HepG2 (cell line): Measurements from ENCODE around the gene PLET1. TPM values are rescaled to one million over a fixed set of nuclear protein-coding genes. Genes with fewer than 3 reads are reported as not detected.

Experiments
- ATAC-seq: fragments of 200-7000 bp; cut with Tn5 transposase; 3 replicates; pipeline ENCODE4 v1.9.1; 2020; ENCODE audit warnings: mild to moderate bottlenecking, moderate library complexity
- BruUV-seq: library from RNA; stranded (reverse); fragments of 400-500 nt; replicated peaks from 2 replicates; lab custom pipeline; 2021; lab: Mats Ljungman, UMichigan
- CTCF ChIA-PET: fragments of 300-600 bp; formaldehyde crosslinking; extraction: SDS; loops from one replicate; lab custom pipeline; 2021; ENCODE audit warnings: low total read pairs, inconsistent platforms, low intra/inter-chr PET ratio; lab: Yijun Ruan, JAX
- POLR2A ChIA-PET: fragments of 350-600 bp; sonication (Branson Sonifier 250); formaldehyde crosslinking; loops from one replicate; lab custom pipeline; 2020; ENCODE audit warnings: antibody characterized with exemption, inconsistent platforms; lab: Yijun Ruan, JAX
- DNase-seq: peaks from one replicate; pipeline ENCODE4 v3.0.0-alpha.2; 2015; ENCODE audit warnings: low spot score
- FAIRE-seq: peaks from 3 replicates; lab custom pipeline; 2011; peaks lifted over from hg19 to GRCh38; lab: Jason Lieb, UNC
- H2AFZ ChIP-seq: one replicate; pipeline ENCODE4 v1.6.1; 2011; ENCODE audit warnings: low read length, inconsistent platforms
- H3K27ac ChIP-seq: fragments of 300-600 bp; 3 replicates; pipeline ENCODE4 v1.8.0; 2011; ENCODE audit warnings: mixed run types, mild to moderate bottlenecking, mixed read lengths, low read length, inconsistent platforms; ENCODE audit not compliant: insufficient read depth; ENCODE audit errors: extremely low read length
- H3K27me3 ChIP-seq, 2 experiments: fragments of 200-600 bp in 1 of 2; 2 replicates in 1 of 2; 3 replicates in 1 of 2; pipeline versions ENCODE4 v1.6.0 to v1.8.0; 2011; ENCODE audit warnings: low read length in 2 of 2, mild to moderate bottlenecking in 2 of 2, moderate library complexity in 2 of 2, inconsistent platforms in 1 of 2; ENCODE audit not compliant: insufficient read depth in 2 of 2, control insufficient read depth in 1 of 2
- H3K36me3 ChIP-seq, 2 experiments: fragments of 200-600 bp in 1 of 2; replicated peaks in 1 of 2; 2 replicates in 1 of 2; 3 replicates in 1 of 2; pipeline versions ENCODE4 v1.5.1 to v1.8.0; 2011; ENCODE audit warnings: low read length in 2 of 2, inconsistent platforms in 1 of 2; ENCODE audit not compliant: insufficient read depth in 2 of 2, control insufficient read depth in 1 of 2
- H3K4me1 ChIP-seq: 2 replicates; pipeline ENCODE4 v1.5.1; 2012; ENCODE audit warnings: low read length, inconsistent platforms; ENCODE audit not compliant: insufficient read depth
- H3K4me2 ChIP-seq: 2 replicates; pipeline ENCODE4 v1.6.0; 2011; ENCODE audit warnings: low read depth, low read length, inconsistent platforms
- H3K4me3 ChIP-seq, 3 experiments: fragments of 200-600 bp in 1 of 3; sonication (generic), shearing (Covaris generic) in 1 of 3; replicated peaks in 1 of 3; 2 replicates each; pipeline ENCODE4 v1.5.1; 2011 to 2016; ENCODE audit warnings: low read length in 3 of 3, inconsistent platforms in 2 of 3, low read depth in 2 of 3, mild to moderate bottlenecking in 2 of 3, control low read depth in 1 of 3, mixed read lengths in 1 of 3; ENCODE audit not compliant: insufficient read depth in 1 of 3
- H3K79me2 ChIP-seq: one replicate; pipeline ENCODE4 v1.6.1; 2011; ENCODE audit warnings: low read length, inconsistent platforms; ENCODE audit not compliant: insufficient read depth
- H3K9ac ChIP-seq: 2 replicates; pipeline ENCODE4 v1.6.0; 2011; ENCODE audit warnings: mild to moderate bottlenecking, low read depth, low read length, inconsistent platforms; ENCODE audit not compliant: insufficient read depth
- H3K9me3 ChIP-seq: 2 replicates; pipeline ENCODE4 v1.5.1; 2012; ENCODE audit warnings: mild to moderate bottlenecking, low read length
- H4K20me1 ChIP-seq: 2 replicates; pipeline ENCODE4 v1.6.0; 2011; ENCODE audit warnings: inconsistent platforms, mild to moderate bottlenecking, low read length, moderate library complexity; ENCODE audit not compliant: insufficient read depth
- ADNP ChIP-seq: sonication (generic); formaldehyde crosslinking; IDR thresholded peaks from 2 replicates; pipeline ENCODE4 v1.4.0; 2020; ENCODE audit warnings: missing genetic modification reagents
- BCL6 ChIP-seq: IDR thresholded peaks from 2 replicates; pipeline ENCODE4 v1.6.1; 2016; ENCODE audit warnings: missing genetic modification reagents, missing compliant biosample characterization
- FOXA1 ChIP-seq, 2 experiments: fragments of 450-650 bp in 1 of 2; sonication (generic) in 1 of 2; formaldehyde crosslinking in 1 of 2; IDR thresholded peaks; 2 replicates each; pipeline versions ENCODE4 v1.4.0 to v1.6.1; 2016 to 2020; ENCODE audit warnings: missing genetic modification reagents in 1 of 2
- FOXM1 ChIP-seq: sonication (generic); formaldehyde crosslinking; IDR thresholded peaks from 2 replicates; pipeline ENCODE4 v1.5.0; 2020; ENCODE audit warnings: missing genetic modification reagents
- FOXO4 ChIP-seq: sonication (generic); formaldehyde crosslinking; conservative IDR thresholded peaks from 2 replicates; pipeline ENCODE4 v1.8.1; 2023; ENCODE audit warnings: missing genetic modification reagents
- GATAD1 ChIP-seq: IDR thresholded peaks from 2 replicates; pipeline ENCODE4 v1.6.1; 2016; ENCODE audit warnings: missing genetic modification reagents, missing compliant biosample characterization
- HIVEP1 ChIP-seq: sonication (generic); formaldehyde crosslinking; IDR thresholded peaks from 2 replicates; pipeline ENCODE4 v1.4.0; 2020; ENCODE audit warnings: mild to moderate bottlenecking, missing genetic modification reagents
- HMG20B ChIP-seq: conservative IDR thresholded peaks from 2 replicates; pipeline ENCODE4 v1.6.1; 2016; ENCODE audit warnings: missing genetic modification reagents, missing compliant biosample characterization
- IKZF1 ChIP-seq: fragments of 450-650 bp; IDR thresholded peaks from 2 replicates; pipeline ENCODE4 v1.7.1; 2016
- MLLT10 ChIP-seq: sonication (generic); formaldehyde crosslinking; IDR thresholded peaks from 2 replicates; pipeline ENCODE4 v1.4.0; 2020; ENCODE audit warnings: missing genetic modification reagents
- NR0B2 ChIP-seq: sonication (generic); formaldehyde crosslinking; IDR thresholded peaks from 2 replicates; pipeline ENCODE4 v1.4.0; 2020; ENCODE audit warnings: mild to moderate bottlenecking, missing genetic modification reagents
- RARA ChIP-seq: IDR thresholded peaks from 2 replicates; pipeline ENCODE4 v1.6.1; 2016; ENCODE audit warnings: missing genetic modification reagents, missing compliant biosample characterization
- SATB2 ChIP-seq: sonication (generic); formaldehyde crosslinking; IDR thresholded peaks from 2 replicates; pipeline ENCODE4 v1.5.0; 2020; ENCODE audit warnings: missing genetic modification reagents
- ZNF263 ChIP-seq: sonication (generic); formaldehyde crosslinking; IDR thresholded peaks from 2 replicates; pipeline ENCODE4 v1.4.0; 2020; ENCODE audit warnings: missing genetic modification reagents
- ZNF432 ChIP-seq: sonication (generic); formaldehyde crosslinking; IDR thresholded peaks from 2 replicates; pipeline ENCODE4 v1.5.0; 2020; ENCODE audit warnings: missing genetic modification reagents, mild to moderate bottlenecking, borderline replicate concordance
- ZNF564 ChIP-seq: sonication (generic); formaldehyde crosslinking; IDR thresholded peaks from 2 replicates; pipeline ENCODE4 v1.8.1; 2023; ENCODE audit warnings: mild to moderate bottlenecking, missing genetic modification reagents
- ZNF7 ChIP-seq: IDR thresholded peaks from 2 replicates; pipeline ENCODE4 v1.6.1; 2016; ENCODE audit warnings: missing biosample characterization, missing genetic modification reagents
- WGBS: methylation state at CpG from one replicate; pipeline ENCODE4 v1.1.6; 2017; ENCODE audit warnings: low lambda C conversion rate; 5-methylcytosine and 5-hydroxymethylcytosine counted together
- in situ Hi-C: cut with HindIII; loops from 2 replicates; pipeline ENCODE4 v1.10.0; 2017; ENCODE audit warnings: low pct_unique_long_range_greater_than_20kb; ENCODE audit not compliant: extremely low pct_ligation_motif_present
- intact Hi-C: fragments of 100-400 bp; cut with micrococcal nuclease; formaldehyde crosslinking; loops from one replicate; pipeline ENCODE4 v1.10.0; 2022; ENCODE audit not compliant: unreplicated experiment
- polyA plus RNA-seq, 8 experiments: library from polyadenylated mRNA; depleted of rRNA in 3 of 8; stranded (reverse) in 7 of 8; unstranded in 1 of 8; fragments of >200 nt; fragmentation: Illumina TruSeq in 4 of 8; extraction: Trizol in 4 of 8; gene quantifications; 2 replicates each; pipeline versions ENCODE4 v1.2.1 to v1.2.3, GENCODE V29; 2011 to 2016; ENCODE audit warnings: low read depth in 4 of 8, missing spikeins in 1 of 8, mixed read lengths in 1 of 8; ENCODE audit not compliant: insufficient read depth in 1 of 8
- total RNA-seq, 5 experiments: library from RNA; depleted of rRNA; stranded (reverse); fragments of >200 nt; fragmentation: Illumina TruSeq; extraction: Trizol; gene quantifications; 2 replicates each; pipeline ENCODE4 v1.2.3, GENCODE V29; 2016; ENCODE audit warnings: low read depth in 1 of 5
- TF ChIP-seq, protein P1 (sequence below): sonication (generic); formaldehyde crosslinking; IDR thresholded peaks from 2 replicates; pipeline ENCODE4 v1.4.0; 2020; ENCODE audit warnings: missing genetic modification reagents
- TF ChIP-seq, protein P2 (sequence below): sonication (generic); formaldehyde crosslinking; IDR thresholded peaks from 2 replicates; pipeline ENCODE4 v1.9.0; 2021; ENCODE audit warnings: missing genetic modification reagents, borderline replicate concordance

PLET1 gene
- total and polyA plus RNA-seq, 2 of the 13 experiments (the other 11 are each of a cell fraction or from before 2014, with no cell fraction given): not detected

GRCh38 chr11:112294688-112295340 is 34.2 kb upstream of the PLET1 start (continued):
- TF ChIP-seq ZNF564 (no peak), RARA (CRISPR knock-in tag) (no peak)

- Histone ChIP-seq H3K27me3 (no peaks in the 10 kb centered on the region), H3K9me3 (no peaks in the 10 kb centered on the region), H3K4me3 (no peak overlapping the region), H3K27ac (no peak overlapping the region), H3K36me3 (no peaks in the 10 kb centered on the region), H4K20me1 (no peaks in the 10 kb centered on the region), H3K4me2 (no peak overlapping the region), H3K4me1 (peaks cover 13% of the 10 kb centered on the region), H3K79me2 (no peaks in the 10 kb centered on the region), H3K9ac (no peak overlapping the region), H2AFZ (no peak overlapping the region)
- CTCF ChIA-PET: no interaction called here
- intact Hi-C loops: no loop called here
- POLR2A ChIA-PET: no interaction called here
- TF ChIP-seq MLLT10 (CRISPR knock-in tag) (no peak), NR0B2 (no peak), IKZF1 (no peak), FOXO4 (CRISPR knock-in tag) (no peak), HIVEP1 (no peak), SATB2 (no peak), ZNF432 (CRISPR knock-in tag) (no peak), GATAD1 (CRISPR knock-in tag) (no peak), ZNF7 (CRISPR knock-in tag) (no peak), FOXA1 (IDR thresholded peaks at IDR 0.05) (no peak), FOXA1 (CRISPR knock-in tag; IDR thresholded peaks at IDR 0.05) (no peak), ZNF263 (CRISPR knock-in tag) (no peak), BCL6 (CRISPR knock-in tag) (no peak), HMG20B (CRISPR knock-in tag) (no peak), ADNP (no peak), FOXM1 (CRISPR knock-in tag) (no peak)
- TF ChIP-seq, protein P1, sequence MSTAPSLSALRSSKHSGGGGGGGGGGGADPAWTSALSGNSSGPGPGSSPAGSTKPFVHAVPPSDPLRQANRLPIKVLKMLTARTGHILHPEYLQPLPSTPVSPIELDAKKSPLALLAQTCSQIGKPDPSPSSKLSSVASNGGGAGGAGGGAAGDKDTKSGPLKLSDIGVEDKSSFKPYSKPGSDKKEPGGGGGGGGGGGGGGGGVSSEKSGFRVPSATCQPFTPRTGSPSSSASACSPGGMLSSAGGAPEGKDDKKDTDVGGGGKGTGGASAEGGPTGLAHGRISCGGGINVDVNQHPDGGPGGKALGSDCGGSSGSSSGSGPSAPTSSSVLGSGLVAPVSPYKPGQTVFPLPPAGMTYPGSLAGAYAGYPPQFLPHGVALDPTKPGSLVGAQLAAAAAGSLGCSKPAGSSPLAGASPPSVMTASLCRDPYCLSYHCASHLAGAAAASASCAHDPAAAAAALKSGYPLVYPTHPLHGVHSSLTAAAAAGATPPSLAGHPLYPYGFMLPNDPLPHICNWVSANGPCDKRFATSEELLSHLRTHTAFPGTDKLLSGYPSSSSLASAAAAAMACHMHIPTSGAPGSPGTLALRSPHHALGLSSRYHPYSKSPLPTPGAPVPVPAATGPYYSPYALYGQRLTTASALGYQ (CRISPR knock-in tag): no peak
- TF ChIP-seq, protein P2, sequence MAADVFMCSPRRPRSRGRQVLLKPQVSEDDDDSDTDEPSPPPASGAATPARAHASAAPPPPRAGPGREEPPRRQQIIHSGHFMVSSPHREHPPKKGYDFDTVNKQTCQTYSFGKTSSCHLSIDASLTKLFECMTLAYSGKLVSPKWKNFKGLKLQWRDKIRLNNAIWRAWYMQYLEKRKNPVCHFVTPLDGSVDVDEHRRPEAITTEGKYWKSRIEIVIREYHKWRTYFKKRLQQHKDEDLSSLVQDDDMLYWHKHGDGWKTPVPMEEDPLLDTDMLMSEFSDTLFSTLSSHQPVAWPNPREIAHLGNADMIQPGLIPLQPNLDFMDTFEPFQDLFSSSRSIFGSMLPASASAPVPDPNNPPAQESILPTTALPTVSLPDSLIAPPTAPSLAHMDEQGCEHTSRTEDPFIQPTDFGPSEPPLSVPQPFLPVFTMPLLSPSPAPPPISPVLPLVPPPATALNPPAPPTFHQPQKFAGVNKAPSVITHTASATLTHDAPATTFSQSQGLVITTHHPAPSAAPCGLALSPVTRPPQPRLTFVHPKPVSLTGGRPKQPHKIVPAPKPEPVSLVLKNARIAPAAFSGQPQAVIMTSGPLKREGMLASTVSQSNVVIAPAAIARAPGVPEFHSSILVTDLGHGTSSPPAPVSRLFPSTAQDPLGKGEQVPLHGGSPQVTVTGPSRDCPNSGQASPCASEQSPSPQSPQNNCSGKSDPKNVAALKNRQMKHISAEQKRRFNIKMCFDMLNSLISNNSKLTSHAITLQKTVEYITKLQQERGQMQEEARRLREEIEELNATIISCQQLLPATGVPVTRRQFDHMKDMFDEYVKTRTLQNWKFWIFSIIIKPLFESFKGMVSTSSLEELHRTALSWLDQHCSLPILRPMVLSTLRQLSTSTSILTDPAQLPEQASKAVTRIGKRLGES (CRISPR knock-in tag): no peak
- ATAC-seq (no peak), DNase-seq (no peak), FAIRE-seq (no peak)
- WGBS: 40% methylated on average over 2 of the region's 2 CpGs
- in situ Hi-C loops: no loop called here
- BruUV-seq: no TSS peak
Measured at GRCh38 chr11:112293614-112294013, 33.0 kb upstream of the PLET1 start.
